Measurements from ENCODE around the gene AP4B1. TPM values are rescaled to one million over a fixed set of nuclear protein-coding genes. Genes with fewer than 3 reads are reported as not detected.
A peak's percentile ranks its signal among the peaks of the same experiment; 100 is the strongest.

AP4B1 gene
- total and polyA plus RNA-seq, 9 of the 15 experiments (the other 6 are each of a cell fraction or from before 2014, with no cell fraction given) = 15.8 to 36.5 (median 24.6) TPM

DNA sequence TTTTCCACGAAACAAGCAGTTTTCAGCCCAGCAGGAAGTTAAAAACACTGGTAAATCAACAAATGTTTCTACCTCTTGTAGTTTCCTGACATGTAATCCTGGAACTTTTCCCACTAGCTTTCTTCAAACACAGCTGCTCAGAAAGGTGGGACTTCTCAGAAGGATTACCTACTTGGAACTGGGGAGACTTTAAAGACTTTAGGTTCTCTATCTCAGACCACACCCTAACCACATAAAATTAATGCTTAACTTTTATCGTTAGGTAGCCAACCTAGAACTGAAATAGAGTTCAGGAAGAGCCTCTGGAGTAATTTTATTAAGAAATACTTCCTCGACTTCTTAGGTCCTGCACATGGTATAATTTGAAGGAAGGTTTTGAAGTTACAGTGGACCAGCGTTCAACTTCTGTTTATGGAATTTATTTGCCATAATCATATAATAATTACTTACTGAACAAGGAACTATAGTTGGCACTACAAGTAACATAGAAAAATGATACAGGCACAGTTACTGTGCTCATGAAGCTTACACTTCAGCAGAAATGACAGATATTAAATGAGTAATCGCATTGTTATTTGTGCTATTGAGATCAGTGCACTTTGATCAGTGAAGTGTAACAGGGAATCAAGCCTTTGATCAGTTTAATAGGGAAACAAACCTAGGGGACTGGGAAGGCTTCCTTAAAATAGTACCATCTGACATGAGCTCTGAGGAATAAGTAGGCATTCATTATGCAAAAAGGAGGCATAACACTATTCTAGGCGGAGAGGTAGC is 17.0 kb downstream of the AP4B1 start, which contains the start of gene BCL2L15:
TSS of gene BCL2L15 (minus strand) at position 180 of the 774 bp plus-strand sequence. CDS start 206 bp downstream, outside the sequence.
- TF ChIP-seq GABPA (tag; conservative IDR thresholded peaks at IDR 0.05; ENCODE audit: low read depth) = no peak
- TF ChIP-seq SRF (CRISPR knock-in tag; IDR thresholded peaks at IDR 0.05) = no peak
- TF ChIP-seq, protein P1, sequence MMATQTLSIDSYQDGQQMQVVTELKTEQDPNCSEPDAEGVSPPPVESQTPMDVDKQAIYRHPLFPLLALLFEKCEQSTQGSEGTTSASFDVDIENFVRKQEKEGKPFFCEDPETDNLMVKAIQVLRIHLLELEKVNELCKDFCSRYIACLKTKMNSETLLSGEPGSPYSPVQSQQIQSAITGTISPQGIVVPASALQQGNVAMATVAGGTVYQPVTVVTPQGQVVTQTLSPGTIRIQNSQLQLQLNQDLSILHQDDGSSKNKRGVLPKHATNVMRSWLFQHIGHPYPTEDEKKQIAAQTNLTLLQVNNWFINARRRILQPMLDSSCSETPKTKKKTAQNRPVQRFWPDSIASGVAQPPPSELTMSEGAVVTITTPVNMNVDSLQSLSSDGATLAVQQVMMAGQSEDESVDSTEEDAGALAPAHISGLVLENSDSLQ (IDR thresholded peaks at IDR 0.05) = no peak
- TF ChIP-seq POLR2A (conservative IDR thresholded peaks at IDR 0.05) = no peak
- TF ChIP-seq ZNF184 (CRISPR knock-in tag; IDR thresholded peaks at IDR 0.05) = no peak
- TF ChIP-seq, protein P2, sequence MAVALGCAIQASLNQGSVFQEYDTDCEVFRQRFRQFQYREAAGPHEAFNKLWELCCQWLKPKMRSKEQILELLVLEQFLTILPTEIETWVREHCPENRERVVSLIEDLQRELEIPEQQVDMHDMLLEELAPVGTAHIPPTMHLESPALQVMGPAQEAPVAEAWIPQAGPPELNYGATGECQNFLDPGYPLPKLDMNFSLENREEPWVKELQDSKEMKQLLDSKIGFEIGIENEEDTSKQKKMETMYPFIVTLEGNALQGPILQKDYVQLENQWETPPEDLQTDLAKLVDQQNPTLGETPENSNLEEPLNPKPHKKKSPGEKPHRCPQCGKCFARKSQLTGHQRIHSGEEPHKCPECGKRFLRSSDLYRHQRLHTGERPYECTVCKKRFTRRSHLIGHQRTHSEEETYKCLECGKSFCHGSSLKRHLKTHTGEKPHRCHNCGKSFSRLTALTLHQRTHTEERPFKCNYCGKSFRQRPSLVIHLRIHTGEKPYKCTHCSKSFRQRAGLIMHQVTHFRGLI (CRISPR knock-in tag; IDR thresholded peaks at IDR 0.05) = no peak
- no peak for TF ChIP-seq ZNF140 (CRISPR knock-in tag; IDR thresholded peaks at IDR 0.05)
- no peak for TF ChIP-seq SLC30A9 (CRISPR knock-in tag; IDR thresholded peaks at IDR 0.05)
- TF ChIP-seq TEAD1 (CRISPR knock-in tag; IDR thresholded peaks at IDR 0.05) = no peak
- no peak for TF ChIP-seq ZNF696 (CRISPR knock-in tag; conservative IDR thresholded peaks at IDR 0.05)
- FAIRE-seq (peak; percentile 48), ATAC-seq (peak; percentile 19; the same call in 2 of the 3 replicates), DNase-seq (ENCODE audit: extremely low read depth in 1 of 4, low spot score in 3 of 4) (no peak)
- intact Hi-C loops (cut with micrococcal nuclease) (no loop called here), in situ Hi-C loops (cut with MboI) (no loop called here)
- Histone ChIP-seq H2AFZ (ENCODE audit: low read depth, low read length) (peak within 1 kb of the TSS; percentile 56), H3K9me3 (replicated peaks; ENCODE audit: control insufficient read depth, insufficient read depth, low read depth, low read length) (no peaks in the 10 kb centered on the region; the same call in 1 of the 2 replicates), H3K4me1 (replicated peaks in 1 of 2; ENCODE audit: control insufficient read depth in 2 of 2, insufficient read depth in 2 of 2, low read length in 2 of 2) (peaks cover 0 to 9% of the 10 kb centered on the region in 2 experiments; a peak in 3 of 5 replicates), H3K4me3 (no peak within 1 kb of the TSS), H3K27me3 (ENCODE audit: control insufficient read depth in 2 of 2, insufficient read depth in 2 of 2, low read length in 2 of 2) (no peaks in the 10 kb centered on the region), H3K36me3 (ENCODE audit: control insufficient read depth, insufficient read depth, low read length) (no peaks in the 10 kb centered on the region), H3K4me2 (ENCODE audit: insufficient read depth, low read length) (no peak within 1 kb of the TSS), H3K79me2 (ENCODE audit: control insufficient read depth, insufficient read depth, low read length) (no peaks in the 10 kb centered on the region), H3K27ac (ENCODE audit: extremely low read depth, low read depth, low read length) (no peak within 1 kb of the TSS), H4K20me1 (replicated peaks; ENCODE audit: control insufficient read depth, insufficient read depth, low read length) (no peaks in the 10 kb centered on the region), H3K9me1 (ENCODE audit: control insufficient read depth, insufficient read depth, low read length) (no peaks in the 10 kb centered on the region), H3K9ac (ENCODE audit: insufficient read depth in 1 of 2, low read depth in 2 of 2, low read length in 2 of 2) (peak within 1 kb of the TSS in 1 of 2 experiments; percentile 3; a peak in 1 of 4 replicates)
- BruUV-seq (replicated peaks) = no TSS peak
- 40% methylated on average over 6 of the region's 6 CpGs for WGBS (ENCODE audit: insufficient coverage, low coverage, missing lambda C conversion rate)
- ChIA-PET POLR2A (interaction anchor here (0.5 to 1.5 kb wide), 5 partner anchors 11 to 104 kb away, joined by 3 to 5 read pairs (median 4); no protein-coding TSS in a partner anchor), CTCF (ENCODE audit: low intra/inter-chr PET ratio) (no interaction called here)

Measured in K562 (cell line).